HG03354 (cell line): ENCODE measurements around the gene MICALL2.
A peak's percentile ranks its signal among the peaks of the same experiment; 100 is the strongest.

ENCODE experiments used
- ATAC-seq: cut with Tn5 transposase; IDR thresholded peaks from one replicate; pipeline ENCODE4 v1.9.1; 2021; ENCODE audit warnings: mild to moderate bottlenecking; ENCODE audit not compliant: unreplicated experiment, poor library complexity, severe bottlenecking

Gene MICALL2

DNA sequence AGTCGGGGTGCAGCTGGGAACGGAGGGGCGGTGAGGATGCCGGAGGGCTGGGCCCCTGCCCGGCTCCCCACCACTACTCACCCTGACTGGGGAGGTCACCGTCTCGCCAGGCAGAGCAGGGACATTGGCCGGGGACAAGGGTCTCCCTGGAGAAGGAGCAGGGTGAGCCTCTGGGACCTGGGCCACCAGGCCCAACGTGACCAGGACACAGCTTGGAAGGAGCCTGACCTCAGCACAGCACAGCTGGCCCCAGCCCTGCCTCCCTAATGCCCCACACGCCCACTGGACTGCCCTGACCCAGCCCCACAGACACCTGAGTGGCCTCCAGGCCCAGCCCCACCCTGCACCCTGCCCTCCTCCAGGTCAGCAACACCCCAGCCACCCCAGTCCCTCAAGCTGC, 21.1 kb downstream of the MICALL2 start:
- ATAC-seq: no peak

DNA sequence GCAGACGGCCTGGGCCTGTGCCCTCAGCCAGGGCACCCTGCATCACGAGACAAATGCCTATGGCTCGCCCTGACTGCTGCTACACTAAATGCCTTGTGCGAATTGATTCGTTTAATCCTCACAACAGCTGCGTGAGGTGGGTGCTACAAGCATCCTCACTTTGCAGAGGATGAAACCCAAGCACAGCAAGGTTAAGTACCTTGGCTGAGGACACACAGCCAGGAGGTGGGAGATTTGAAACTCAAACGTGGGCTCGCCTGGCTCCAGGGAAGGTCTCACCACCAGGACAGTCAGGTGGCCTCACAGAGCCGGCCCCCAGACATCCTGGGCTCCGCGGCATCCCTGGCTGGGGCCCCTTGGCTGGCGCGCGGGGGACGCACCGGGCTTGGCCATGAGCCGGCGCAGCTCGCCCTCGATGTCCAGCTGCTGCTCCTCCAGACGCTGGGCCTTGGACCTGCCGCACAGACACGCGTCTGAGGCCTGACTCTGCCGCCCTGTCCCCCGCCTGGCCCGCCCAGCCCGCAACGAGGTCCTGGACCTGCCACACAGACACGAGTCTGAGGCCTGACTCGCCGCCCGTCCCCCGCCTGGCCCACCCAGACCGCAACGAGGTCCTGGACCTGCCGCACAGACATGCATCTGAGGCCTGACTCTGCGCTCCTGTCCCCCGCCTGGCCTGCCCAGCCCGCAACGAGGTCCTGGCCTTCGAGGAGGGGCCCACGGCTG, 22.0 kb downstream of the MICALL2 start:
- ATAC-seq: no peak

DNA sequence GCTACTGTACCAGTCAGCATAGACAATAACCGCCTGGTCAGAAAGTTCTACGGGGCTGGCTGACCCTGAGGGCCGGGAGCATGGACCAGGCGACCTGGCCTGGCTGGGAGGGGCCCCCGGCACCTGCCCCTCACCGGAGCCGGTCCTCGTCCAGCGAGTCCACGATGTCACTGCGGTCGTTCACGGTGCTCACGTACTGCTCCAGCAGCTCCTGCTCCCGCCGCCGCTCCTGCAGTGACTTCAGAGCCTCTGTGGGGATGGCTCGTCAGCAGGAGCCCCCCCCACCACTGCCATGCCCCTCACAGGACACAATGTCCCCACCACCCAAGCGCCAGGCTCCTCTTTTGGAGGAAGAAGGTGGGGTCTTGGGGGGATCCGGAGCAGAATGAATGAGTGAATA, 22.7 kb downstream of the MICALL2 start:
- ATAC-seq: no peak

- ATAC-seq: no peak
These were observed 24.2 kb downstream of the MICALL2 start for GRCh38 chr7:1434891-1435670.

- no peak for ATAC-seq
These were observed 25.0 kb downstream of the MICALL2 start for GRCh38 chr7:1434165-1434718.

GRCh38 chr7:1433128-1433920, 25.9 kb downstream of the MICALL2 start:
- no peak for ATAC-seq

DNA sequence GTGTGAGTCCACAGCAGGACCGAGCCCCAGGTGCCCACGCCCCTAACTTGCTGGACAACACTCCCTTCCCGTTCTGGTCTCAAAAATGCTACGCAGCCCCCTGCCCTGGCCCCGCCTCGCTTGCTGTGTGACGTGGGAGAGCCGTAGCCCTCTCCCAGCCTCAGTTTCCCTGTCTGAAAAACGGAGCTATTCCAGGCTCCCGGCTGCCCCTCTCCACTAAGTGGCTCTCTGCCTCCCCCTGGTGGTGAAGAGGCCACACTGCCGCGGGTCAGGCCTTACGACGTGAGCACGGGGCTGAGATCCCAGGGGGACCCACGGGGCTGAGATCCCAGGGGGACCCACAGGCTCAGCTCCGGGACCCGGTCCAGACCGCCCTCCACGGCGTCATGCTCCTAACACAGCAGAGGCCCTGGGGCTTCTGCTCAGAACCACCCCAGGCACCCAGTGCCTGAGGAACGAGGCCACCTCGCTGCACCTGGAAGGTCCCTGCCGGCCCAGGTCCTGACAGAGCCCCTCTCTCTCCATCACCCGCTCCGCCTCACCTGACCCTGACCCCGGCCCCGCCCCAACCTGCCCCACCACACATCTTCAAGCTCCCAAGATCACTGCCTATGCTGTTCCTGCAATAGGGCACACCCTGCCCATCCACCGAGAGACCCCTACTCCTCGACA, 26.7 kb downstream of the MICALL2 start:
- peak; percentile 58 for ATAC-seq

DNA sequence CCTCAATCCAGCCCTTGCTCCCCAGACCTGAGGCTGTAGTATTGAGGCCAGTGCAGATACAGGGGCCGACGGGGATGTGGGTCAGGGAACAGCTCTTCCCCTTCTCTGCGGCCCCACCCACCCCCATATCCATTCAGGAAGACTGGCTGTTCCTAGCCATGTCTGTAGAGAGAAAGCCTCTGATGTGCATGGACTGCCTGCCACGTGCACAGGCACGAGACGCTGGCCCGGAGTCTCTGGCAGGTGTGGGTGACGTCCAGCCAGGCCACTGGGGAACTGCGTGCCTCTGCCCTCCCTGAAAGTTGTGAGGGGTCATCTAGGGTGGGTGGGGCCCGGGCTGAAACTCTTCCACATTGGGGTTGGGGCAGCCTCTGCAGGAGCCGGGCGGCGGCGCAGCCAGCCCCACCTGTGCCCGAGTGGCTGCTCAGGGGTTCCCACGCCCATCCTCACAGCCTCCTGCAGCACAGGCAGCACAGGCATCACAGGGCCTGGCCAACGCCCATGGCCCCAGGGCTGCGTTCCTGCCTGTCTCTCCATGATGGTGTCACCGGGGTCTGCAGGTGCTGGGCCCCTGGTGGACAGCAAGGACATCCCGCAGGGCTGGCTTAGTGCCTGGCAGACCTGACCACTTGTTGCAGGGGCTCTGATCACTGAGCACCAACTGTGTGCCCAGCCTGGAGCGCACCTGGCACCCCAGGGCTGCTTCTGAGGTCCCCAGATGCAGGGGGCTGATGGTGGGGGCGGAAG, 27.5 kb downstream of the MICALL2 start:
- ATAC-seq: no peak

DNA sequence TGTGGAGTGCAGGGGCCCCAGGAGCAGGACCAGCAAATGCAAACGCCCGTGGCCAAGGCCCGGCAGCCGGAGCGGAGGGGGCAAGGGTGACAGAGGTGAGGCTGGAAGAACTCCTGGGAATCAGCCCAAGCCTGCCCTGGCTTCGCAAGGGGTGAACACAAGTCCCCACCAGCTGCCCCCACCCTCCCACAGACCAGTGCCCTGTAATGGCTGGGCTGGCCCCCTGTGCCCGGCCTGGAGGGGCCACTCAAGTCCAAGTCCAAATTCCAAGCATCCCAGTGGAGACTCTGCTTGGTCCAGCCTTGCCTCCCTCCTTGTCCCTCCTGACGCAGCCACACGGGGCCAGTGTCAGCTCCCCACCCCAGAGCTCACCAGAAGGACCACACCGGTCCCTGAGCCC, 28.0 kb downstream of the MICALL2 start:
- no peak for ATAC-seq

- ATAC-seq: no peak
These were observed 29.0 kb downstream of the MICALL2 start for GRCh38 chr7:1430056-1430845.

DNA sequence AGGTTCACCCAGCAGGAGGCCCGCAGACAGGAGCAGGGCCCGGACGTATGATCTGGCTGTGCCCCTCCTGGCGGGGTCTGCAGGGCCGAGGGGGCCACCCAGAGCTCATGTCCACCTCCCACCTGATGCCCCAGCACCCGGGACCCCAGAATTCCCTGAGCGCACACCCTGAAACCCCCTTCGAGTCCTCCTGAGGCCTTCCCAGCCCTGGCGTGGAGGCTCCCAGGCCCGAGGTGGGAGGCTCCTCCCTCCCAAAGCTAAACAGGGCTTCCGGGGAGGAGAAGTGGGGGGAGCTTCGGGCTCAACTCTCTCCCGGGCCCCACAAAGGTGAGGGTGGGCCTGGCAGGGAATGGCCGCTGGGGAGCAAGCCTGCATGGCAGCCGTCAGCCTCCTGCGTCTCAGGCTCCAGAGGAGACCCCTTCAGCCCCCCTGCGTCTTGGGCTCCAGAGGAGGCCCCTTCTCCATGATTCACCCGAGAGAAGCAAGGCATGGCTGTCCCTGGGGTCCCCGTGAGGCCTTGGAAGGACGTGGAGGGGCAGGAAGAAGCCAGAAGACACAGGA, 30.2 kb downstream of the MICALL2 start:
- no peak for ATAC-seq

DNA sequence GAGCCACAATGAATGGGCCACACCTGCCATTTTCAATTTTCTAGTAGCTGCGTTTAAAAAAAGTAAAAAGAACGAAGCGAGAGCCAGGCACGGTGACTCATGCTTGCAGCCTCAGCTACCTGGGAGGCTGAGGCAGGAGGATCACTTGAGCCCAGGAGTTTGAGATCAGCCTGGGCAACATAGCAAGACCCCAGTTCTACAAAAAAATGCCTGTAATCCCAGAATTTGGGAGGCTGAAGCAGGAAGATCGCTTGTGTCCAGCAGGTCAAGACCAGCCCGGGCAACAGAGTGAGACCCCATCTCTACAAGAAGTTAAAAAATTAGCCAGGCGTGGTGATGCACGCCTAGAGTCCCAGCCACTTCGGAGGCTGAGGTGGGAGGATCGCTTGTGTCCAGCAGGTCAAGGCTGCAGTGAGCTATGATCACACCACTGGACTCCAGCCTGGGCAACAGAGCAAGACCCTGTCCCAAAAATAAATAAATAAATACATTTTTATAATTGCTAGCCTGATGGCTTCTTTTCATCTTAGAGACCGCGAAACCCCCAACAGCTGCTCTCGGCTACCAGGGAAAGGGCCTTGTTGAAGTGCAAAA, 32.1 kb downstream of the MICALL2 start:
- no peak for ATAC-seq

DNA sequence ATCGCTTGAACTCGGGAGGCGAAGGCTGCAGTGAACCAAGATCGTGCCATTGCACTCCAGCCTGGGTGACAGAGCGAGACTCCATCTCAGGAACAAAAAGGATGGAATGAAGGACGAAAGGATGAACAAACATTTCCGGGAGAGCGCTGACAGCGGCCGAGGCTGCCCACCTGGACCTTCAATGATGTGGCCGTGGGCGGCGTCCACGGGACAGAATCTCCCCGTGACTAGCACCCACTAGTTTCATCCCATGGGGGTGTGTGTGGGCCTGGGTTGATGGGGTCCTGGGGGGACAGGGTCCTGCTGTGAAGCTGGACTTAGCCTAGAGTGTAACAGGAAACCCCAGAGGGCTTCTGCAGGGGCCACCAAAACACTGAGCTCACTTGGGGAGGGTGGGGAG, 32.8 kb downstream of the MICALL2 start:
- no peak for ATAC-seq

- no peak for ATAC-seq
These were observed 33.8 kb downstream of the MICALL2 start for GRCh38 chr7:1425292-1426136.

DNA sequence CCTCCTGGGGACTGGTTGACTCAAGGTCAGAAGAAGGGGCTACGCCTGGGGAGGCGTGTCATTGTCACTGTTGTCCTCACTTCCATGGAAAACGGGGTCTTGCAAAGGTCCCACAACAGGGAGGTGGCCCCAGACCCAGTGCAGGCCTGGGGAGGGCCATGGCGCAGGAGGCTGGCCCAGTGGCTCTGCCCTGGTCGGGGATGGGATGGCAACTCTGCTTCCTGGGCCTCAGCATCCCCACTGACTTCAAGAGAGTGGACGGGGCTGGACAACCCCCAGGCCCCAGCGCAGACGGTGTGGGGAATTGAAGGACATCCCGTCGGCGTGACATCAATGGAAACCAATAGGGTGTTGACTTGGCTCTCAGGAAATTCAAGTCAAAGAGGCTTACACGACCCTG, 35.2 kb downstream of the MICALL2 start:
- no peak for ATAC-seq

- ATAC-seq: no peak
These were observed 35.9 kb downstream of the MICALL2 start for GRCh38 chr7:1423264-1423811.
